ENCODE measurements around the gene MID1IP1.

Gene MID1IP1

DNA sequence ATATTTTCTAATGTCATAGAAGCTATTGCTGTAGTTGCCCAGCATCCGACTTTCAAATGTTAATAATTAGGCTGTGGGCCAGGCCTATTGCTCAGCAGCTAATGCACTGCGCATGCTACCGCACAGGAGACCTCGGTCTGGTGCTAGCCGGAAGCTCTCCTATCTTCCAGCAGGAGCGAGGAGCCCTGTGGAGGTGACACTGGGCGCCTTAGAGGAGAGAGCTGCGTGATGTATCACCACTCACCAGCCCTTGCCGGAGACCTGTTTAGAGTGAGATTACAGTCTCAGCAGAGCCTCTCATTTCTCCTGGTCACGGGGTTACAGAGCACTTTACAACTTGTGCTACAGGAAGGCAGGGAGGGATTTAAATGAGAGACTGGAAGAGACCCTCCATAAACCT, 31.1 kb upstream of the MID1IP1 start:
- in situ Hi-C loops (cut with MboI; ENCODE audit: low pct_unique_long_range_greater_than_20kb, low sequenced_read_pairs, unreplicated experiment): loop anchor here (25.0 kb wide), 1 partner anchor 367 kb away; no protein-coding TSS in a partner anchor

DNA sequence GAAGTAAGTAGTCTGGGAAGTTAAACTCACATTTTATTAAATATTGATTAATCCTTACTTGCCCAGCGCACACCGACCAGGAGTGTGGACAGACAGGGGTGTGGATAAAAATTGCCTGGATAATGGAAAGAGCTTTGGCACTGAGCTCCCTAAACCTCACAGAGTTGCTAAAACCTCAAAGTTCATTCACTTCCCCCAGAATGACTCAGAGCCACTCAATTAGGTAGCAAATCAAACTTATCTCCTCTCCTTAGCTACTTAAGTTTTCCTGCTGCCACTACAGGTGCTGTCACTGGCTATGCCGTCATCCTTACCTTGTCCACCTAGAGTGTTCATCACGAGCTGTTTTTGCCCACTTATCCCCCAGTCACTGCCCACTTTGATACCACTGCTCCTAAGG, 27.0 kb upstream of the MID1IP1 start:
- TF ChIP-seq CTCF (IDR thresholded peaks at IDR 0.05; ENCODE audit: extremely low read depth, insufficient read depth, missing control alignments): no peak
- in situ Hi-C loops (cut with MboI; ENCODE audit: low pct_unique_long_range_greater_than_20kb, low sequenced_read_pairs, unreplicated experiment): loop anchor here (25.0 kb wide), 1 partner anchor 363 kb away; no protein-coding TSS in a partner anchor
- DNase-seq (ENCODE audit: low spot score): no peak

More for the DNA sequence above, 31.1 kb upstream of the MID1IP1 start:
- DNase-seq (ENCODE audit: low spot score): no peak
- no peak for TF ChIP-seq CTCF (IDR thresholded peaks at IDR 0.05; ENCODE audit: extremely low read depth, insufficient read depth, missing control alignments)

DNA sequence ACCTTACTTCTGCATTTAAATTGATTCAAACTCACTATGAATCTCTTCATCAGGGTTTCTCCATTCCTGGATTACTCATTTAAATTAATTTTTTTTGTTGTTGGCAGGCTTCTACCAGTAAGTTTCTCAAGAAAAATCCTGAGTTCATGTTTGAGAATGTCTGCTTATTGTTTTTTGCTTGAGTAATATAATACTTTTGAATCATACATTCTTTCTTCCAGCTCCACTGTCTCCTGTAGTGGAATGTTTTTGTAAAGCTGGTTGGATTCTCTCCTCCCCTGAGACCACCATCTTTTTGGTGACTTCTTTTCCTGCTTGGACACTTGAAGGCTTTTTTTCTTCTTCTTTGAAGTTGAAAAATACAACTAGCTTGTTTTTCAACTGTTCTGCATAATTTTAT, 4.3 kb upstream of the MID1IP1 start:
- TF ChIP-seq CTCF (IDR thresholded peaks at IDR 0.05; ENCODE audit: extremely low read depth, insufficient read depth, missing control alignments): no peak
- DNase-seq (ENCODE audit: low spot score): no peak
- in situ Hi-C loops (cut with MboI; ENCODE audit: low pct_unique_long_range_greater_than_20kb, low sequenced_read_pairs, unreplicated experiment): no loop called here

DNA sequence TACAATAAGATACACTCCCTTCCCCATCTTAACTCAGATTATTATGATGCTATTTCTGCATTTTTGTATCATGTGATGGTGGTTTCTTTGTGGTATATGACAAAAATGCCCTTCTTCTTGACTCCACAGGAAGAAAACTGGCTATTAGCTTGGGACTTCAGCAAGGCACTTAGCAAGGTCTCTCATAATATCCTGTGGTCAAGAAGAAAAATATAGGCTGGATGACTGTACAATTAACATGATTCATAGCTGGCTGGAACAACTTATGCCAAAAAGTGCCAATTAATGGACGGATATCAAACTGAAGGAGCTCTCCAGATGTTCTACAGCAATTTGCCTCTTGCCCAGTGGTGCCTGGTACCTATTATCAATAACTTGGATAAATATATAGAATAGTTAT, 2.3 kb upstream of the MID1IP1 start:
- no peak for DNase-seq (ENCODE audit: low spot score)
- in situ Hi-C loops (cut with MboI; ENCODE audit: low pct_unique_long_range_greater_than_20kb, low sequenced_read_pairs, unreplicated experiment): no loop called here
- TF ChIP-seq CTCF (IDR thresholded peaks at IDR 0.05; ENCODE audit: extremely low read depth, insufficient read depth, missing control alignments): no peak

- in situ Hi-C loops (cut with MboI; ENCODE audit: low pct_unique_long_range_greater_than_20kb, low sequenced_read_pairs, unreplicated experiment): no loop called here
- peak; percentile 27 for TF ChIP-seq CTCF (IDR thresholded peaks at IDR 0.05; ENCODE audit: extremely low read depth, insufficient read depth, missing control alignments)
- peak; percentile 14 for DNase-seq (ENCODE audit: low spot score)
Observed at GRCh38 chrX:38799995-38800580, 1.2 kb upstream of the MID1IP1 start.

- peak; percentile 19 for DNase-seq (ENCODE audit: low spot score)
- in situ Hi-C loops (cut with MboI; ENCODE audit: low pct_unique_long_range_greater_than_20kb, low sequenced_read_pairs, unreplicated experiment): no loop called here
- no peak for TF ChIP-seq CTCF (IDR thresholded peaks at IDR 0.05; ENCODE audit: extremely low read depth, insufficient read depth, missing control alignments)
Observed at GRCh38 chrX:38803243-38803587, 2.0 kb downstream of the MID1IP1 start.

Measured in GM13977 (cell line).